ENCODE data around the gene RAD51C. TPM values are rescaled to one million over a fixed set of nuclear protein-coding genes. Genes with fewer than 3 reads are reported as not detected.
A peak's percentile ranks its signal among the peaks of the same experiment; 100 is the strongest.

Gene RAD51C
- total and polyA plus RNA-seq, 9 of the 15 experiments (the other 6 are each of a cell fraction or from before 2014, with no cell fraction given): 93.9 to 341 (median 135) TPM

DNA sequence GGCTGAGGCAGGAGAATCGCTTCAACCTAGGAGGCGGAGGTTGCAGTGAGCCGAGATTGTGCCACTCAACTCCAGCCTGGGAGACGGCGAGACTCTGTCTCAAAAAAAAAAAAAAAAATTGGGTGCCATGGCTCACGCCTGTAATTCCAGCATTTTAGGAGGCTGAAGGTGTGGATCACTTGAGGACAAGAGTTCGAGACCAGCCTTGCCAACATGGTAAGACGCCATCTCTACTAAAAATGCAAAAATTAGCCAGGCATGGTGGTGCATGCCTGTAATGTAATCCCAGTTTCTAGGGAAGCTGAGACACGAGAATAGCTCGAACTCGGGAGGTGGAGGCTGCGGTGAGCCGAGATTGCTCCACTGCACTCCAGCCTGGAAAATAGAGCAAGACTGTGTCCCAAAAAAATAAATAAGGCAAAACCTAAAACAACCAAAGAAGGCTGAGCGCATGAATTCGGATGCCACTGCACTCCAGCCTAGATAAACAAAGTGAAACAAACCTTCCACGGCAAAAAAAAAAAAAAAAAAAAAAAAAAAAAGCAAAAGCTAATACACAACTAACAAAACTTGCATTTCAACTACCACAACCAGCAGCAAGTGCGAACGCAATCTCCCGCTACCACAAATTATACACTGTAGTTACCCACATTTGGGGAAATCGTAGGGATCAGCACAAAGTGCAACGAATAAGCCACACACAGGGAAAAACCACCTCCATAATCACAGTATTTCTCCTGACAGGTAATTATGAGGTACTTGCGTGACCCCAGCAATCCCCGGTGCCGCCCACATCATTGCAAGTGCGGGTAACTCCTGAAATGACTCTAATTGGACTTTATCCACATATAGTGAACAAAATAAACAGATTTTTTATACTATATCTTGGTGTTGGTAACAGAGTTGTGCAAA lies 26.2 kb upstream of the RAD51C start (continued):
- TF ChIP-seq, protein P1, sequence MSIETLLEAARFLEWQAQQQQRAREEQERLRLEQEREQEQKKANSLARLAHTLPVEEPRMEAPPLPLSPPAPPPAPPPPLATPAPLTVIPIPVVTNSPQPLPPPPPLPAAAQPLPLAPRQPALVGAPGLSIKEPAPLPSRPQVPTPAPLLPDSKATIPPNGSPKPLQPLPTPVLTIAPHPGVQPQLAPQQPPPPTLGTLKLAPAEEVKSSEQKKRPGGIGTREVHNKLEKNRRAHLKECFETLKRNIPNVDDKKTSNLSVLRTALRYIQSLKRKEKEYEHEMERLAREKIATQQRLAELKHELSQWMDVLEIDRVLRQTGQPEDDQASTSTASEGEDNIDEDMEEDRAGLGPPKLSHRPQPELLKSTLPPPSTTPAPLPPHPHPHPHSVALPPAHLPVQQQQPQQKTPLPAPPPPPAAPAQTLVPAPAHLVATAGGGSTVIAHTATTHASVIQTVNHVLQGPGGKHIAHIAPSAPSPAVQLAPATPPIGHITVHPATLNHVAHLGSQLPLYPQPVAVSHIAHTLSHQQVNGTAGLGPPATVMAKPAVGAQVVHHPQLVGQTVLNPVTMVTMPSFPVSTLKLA (conservative IDR thresholded peaks at IDR 0.05): 0 out of 4 replicates have a peak, but pooled peaks of 1 of the 2 experiments have one; percentile 22
- TF ChIP-seq SMAD1 (IDR thresholded peaks at IDR 0.05; ENCODE audit: low read depth, low read length, partially characterized antibody) (peak; percentile 93), ZNF384 (IDR thresholded peaks at IDR 0.05; ENCODE audit: low read depth, low read length) (peak; percentile 87), ELF4 (CRISPR knock-in tag; IDR thresholded peaks at IDR 0.05) (peak; percentile 66), ZBED1 (IDR thresholded peaks at IDR 0.05) (peak; percentile 98), EGR1 (conservative IDR thresholded peaks at IDR 0.05) (peak; percentile 42), NCOA1 (IDR thresholded peaks at IDR 0.05; ENCODE audit: low read depth) (no peak; the same call in 1 of the 2 replicates), POLR2H (tag; IDR thresholded peaks at IDR 0.05; ENCODE audit: low read depth) (peak; percentile 65; the same call in 1 of the 2 replicates), GTF2F1 (IDR thresholded peaks at IDR 0.05; ENCODE audit: low read depth, low read length) (peak; percentile 90), ZNF3 (CRISPR knock-in tag; IDR thresholded peaks at IDR 0.05) (no peak), EHMT2 (IDR thresholded peaks at IDR 0.05) (no peak), FOXP1 (CRISPR knock-in tag; IDR thresholded peaks at IDR 0.05) (no peak)
- TF ChIP-seq, protein P2, sequence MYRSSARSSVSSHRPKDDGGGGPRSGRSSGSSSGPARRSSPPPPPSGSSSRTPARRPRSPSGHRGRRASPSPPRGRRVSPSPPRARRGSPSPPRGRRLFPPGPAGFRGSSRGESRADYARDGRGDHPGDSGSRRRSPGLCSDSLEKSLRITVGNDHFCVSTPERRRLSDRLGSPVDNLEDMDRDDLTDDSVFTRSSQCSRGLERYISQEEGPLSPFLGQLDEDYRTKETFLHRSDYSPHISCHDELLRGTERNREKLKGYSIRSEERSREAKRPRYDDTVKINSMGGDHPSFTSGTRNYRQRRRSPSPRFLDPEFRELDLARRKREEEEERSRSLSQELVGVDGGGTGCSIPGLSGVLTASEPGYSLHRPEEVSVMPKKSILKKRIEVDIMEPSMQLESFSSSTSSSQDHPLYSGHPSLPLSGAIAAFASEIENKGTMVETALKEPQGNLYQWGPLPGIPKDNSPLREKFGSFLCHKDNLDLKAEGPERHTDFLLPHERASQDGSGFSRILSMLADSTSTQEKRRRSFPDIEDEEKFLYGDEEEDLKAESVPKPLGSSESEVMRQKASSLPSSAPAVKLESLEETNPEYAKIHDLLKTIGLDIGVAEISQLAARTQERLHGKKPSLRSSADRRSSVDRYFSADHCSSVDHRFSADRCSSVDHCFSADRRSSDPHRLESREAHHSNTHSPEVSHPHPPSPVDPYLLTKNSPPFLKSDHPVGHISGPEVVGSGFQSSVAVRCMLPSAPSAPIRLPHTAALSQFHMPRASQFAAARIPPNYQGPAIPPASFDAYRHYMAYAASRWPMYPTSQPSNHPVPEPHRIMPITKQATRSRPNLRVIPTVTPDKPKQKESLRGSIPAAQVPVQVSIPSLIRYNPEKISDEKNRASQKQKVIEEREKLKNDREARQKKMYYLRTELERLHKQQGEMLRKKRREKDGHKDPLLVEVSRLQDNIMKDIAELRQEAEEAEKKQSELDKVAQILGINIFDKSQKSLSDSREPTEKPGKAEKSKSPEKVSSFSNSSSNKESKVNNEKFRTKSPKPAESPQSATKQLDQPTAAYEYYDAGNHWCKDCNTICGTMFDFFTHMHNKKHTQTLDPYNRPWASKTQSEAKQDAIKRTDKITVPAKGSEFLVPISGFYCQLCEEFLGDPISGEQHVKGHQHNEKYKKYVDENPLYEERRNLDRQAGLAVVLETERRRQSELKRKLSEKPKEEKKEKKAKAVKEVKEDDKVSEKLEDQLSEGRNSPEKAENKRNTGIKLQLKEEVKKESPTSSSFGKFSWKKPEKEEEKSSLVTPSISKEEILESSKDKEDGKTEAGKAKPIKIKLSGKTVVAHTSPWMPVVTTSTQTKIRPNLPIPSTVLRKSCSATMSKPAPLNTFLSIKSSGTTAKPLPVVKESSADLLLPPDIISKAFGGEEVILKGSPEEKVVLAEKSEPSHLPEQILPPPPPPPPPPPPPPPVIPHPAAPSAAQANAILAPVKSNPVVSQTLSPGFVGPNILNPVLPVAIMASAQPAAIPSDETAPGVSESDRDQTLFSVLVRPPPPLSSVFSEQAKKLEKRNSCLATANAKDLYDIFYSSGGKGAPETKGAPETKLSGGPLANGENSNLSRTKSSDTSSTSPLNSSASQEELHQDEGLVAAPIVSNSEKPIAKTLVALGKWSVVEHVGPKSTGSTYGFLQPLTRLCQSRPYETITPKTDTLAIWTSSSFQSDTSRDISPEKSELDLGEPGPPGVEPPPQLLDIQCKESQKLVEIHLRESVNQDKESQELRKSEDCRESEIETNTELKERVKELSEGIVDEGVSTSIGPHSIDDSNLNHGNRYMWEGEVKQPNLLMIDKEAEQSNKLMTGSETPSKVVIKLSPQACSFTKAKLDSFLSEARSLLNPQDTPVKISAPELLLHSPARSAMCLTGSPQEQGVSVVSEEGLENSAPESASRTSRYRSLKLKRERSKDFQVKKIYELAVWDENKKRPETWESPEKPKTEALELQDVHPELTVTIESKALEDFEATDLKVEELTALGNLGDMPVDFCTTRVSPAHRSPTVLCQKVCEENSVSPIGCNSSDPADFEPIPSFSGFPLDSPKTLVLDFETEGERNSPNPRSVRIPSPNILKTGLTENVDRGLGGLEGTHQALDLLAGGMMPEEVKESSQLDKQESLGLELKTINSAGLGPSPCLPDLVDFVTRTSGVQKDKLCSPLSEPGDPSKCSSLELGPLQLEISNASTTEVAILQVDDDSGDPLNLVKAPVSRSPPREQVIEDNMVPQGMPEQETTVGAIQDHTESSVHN (IDR thresholded peaks at IDR 0.05; ENCODE audit: borderline replicate concordance in 1 of 2, low read depth in 1 of 2): peak in 1 of 2 experiments; percentile 68; a peak in 2 of 4 replicates

All from K562 (cell line).